ENCODE measurements around the gene ZNF391.
"Not testable (repeated sequence)": the region's sequence is repeated elsewhere in the genome, so short reads cannot be mapped to it uniquely, and the experiment has no call there.

The ZNF391 gene

GRCh38 chr6:27422651-27423332 is 34.2 kb downstream of the ZNF391 start:
- DNase-seq (ENCODE audit: low read depth in 2 of 2): no peak

DNA sequence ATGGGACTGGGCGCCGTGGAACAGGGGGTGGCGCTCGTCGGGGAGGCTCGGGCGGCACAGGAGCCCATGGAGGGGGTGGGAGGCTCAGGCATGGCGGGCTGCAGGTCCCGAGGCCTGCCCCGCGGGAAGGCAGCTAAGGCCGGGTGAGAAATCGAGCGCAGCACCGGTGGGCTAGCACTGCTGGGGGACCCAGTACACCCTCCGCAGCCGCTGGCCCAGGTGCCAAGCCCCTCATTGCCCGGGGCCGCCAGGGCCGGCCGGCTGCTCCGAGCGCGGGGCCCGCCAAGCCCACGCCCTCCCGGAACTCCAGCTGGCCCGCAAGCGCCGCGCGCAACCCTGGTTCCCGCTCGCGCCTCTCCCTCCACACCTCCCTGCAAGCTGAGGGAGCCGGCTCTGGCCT is 36.3 kb downstream of the ZNF391 start:
- not testable (repeated sequence) for DNase-seq (ENCODE audit: low read depth in 2 of 2)

- no peak for DNase-seq (ENCODE audit: low read depth in 2 of 2)
These were observed 37.6 kb downstream of the ZNF391 start for GRCh38 chr6:27426045-27426620.

DNA sequence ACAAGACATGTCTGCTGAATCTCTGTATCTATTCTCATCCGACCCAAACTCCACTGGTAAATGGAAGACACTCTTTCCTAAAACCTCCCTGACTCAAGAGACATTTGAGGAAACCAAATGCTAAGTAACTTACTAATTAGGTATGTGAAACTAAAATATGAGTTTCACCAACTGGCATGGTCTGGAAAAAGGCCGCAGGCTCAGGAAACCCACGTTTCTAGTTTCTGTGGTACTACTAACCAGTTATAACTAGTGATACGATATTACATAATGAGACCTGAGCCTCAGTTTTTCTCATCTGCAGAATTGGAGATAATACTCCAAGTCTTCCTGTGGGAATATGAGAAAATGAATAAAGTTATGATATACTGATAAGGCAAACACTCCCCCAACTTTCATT is 39.9 kb downstream of the ZNF391 start:
- DNase-seq (ENCODE audit: low read depth in 2 of 2): no peak

GRCh38 chr6:27428966-27429365 is 40.4 kb downstream of the ZNF391 start:
- DNase-seq (ENCODE audit: low read depth in 2 of 2): no peak

- no peak for DNase-seq (ENCODE audit: low read depth in 2 of 2)
These were observed 45.2 kb downstream of the ZNF391 start for GRCh38 chr6:27433714-27434113.

DNA sequence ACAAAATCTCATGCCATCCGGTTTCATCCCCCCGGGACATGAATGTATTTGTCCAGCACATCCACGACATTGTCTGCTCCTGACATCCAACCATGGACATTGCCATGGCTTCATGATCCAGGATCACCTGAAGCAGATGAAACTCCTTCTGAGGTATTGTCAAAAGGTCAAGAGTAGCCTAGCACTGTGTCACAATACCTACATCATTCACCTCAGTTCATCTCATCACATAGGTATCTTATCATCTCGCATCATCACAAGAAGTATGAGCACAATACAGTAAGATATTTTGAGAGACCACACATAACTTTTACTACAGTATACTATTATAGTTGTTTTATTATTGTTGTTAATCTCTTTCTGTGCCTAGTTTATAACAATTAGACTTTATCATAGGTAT is 50.8 kb downstream of the ZNF391 start:
- DNase-seq (ENCODE audit: low read depth in 2 of 2): no peak

GRCh38 chr6:27441001-27441400 is 52.4 kb downstream of the ZNF391 start:
- DNase-seq (ENCODE audit: low read depth in 2 of 2): no peak

- DNase-seq (ENCODE audit: low read depth in 2 of 2): no peak
These were observed 54.4 kb downstream of the ZNF391 start for GRCh38 chr6:27442932-27443331.

DNA sequence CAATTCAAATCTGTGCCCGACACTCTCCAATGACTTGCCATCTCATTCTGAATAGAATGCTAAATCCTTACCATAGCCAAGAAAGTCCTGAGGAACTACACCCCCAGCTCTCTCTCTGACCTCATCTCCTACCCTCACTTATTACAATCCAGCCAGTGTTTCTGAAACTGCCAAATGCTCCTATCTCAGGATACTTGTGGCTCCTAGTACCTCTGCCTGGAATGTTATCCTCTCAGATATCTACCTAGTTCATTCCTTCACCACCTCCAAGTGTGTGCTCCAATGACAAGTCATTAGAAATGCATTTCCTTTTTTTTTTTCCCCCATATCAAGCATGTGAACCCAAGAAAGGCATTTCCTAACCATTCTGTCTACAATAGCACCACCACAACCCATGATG is 59.9 kb downstream of the ZNF391 start:
- no peak for DNase-seq (ENCODE audit: low read depth in 2 of 2)

DNA sequence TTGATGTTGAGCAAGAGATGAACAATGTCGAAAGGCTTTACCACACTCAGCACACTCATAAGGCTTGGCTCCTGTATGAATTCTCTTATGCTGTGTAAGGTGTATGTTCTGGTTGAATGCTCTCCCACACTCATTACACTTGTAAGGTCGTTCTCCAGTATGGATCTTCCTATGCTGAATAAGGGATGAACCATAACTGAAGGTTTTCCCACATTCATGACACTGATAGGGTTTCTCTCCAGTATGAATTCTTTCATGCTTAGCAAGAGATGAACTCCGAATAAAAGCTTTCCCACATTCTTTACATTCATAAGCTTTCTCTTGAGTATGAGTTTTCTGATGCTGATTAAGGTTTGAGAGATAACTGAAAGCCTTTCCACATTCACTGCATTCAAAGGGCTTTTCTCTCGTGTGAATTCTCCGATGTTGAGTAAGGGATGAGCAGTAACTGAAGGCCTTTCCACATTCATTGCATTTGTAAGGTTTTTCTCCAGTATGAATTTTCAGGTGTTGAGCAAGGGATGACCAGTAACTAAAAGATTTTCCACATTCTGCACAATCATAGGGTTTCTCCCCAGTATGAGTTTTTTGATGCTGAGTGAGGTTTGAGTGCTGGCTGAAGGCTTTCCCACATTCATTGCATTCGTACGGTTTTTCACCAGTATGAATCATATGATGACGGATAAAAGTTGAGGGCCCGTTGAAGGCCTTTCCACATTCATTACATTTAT is 63.3 kb downstream of the ZNF391 start:
- no peak for DNase-seq (ENCODE audit: low read depth in 2 of 2)

GRCh38 chr6:27452496-27452897 is 63.9 kb downstream of the ZNF391 start:
- DNase-seq (ENCODE audit: low read depth in 2 of 2): no peak
